ENCODE measurements around the gene OGN.

DNA sequence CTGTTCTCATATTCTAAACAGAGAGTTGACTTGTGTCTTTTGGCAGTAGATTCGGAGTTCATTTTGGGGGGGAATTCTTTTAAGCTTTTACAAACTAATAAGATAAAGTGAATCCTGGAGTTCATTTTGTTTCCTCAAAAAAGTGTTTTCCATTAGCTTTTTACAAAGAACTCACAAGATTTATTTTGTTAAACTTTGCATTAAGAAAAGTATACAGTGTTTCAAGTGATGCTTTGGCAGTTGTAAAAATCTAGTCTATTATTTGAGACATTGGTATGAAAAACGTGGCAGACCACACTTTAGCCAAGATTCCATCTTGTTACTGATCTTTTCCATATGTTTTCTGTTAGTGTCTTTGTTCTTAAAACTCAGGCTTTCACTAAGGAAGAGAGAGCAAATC lies 21.1 kb upstream of the OGN start:
- TF ChIP-seq POLR2A (IDR thresholded peaks at IDR 0.05; ENCODE audit: low read depth, low read length), result no peak
- TF ChIP-seq POLR2AphosphoS5 (IDR thresholded peaks at IDR 0.05; ENCODE audit: low read depth, low read length), result no peak

Measured in GM12892 (cell line).